HepG2 (cell line): ENCODE results near the gene KIF24. TPM values are rescaled to one million over a fixed set of nuclear protein-coding genes. Genes with fewer than 3 reads are reported as not detected.
A peak's percentile ranks its signal among the peaks of the same experiment; 100 is the strongest.

ENCODE experiments used
- GABPB1 ChIP-seq: IDR thresholded peaks from 2 replicates; pipeline ENCODE4 v1.6.1; 2016; ENCODE audit warnings: mild to moderate bottlenecking, missing genetic modification reagents, moderate library complexity, missing compliant biosample characterization
- HMGXB4 ChIP-seq, 2 experiments: sonication (generic) in 1 of 2; formaldehyde crosslinking in 1 of 2; IDR thresholded peaks; 2 replicates each; pipeline versions ENCODE4 v1.4.0 to v1.6.1; 2018 to 2020; ENCODE audit warnings: missing genetic modification reagents in 2 of 2, borderline replicate concordance in 1 of 2, low read depth in 1 of 2, mild to moderate bottlenecking in 1 of 2, missing biosample characterization in 1 of 2
- HNF1A ChIP-seq, 2 experiments: sonication (generic) in 1 of 2; formaldehyde crosslinking in 1 of 2; IDR thresholded peaks; 2 replicates each; pipeline versions ENCODE4 v1.4.0 to v1.6.1; 2016 to 2020; ENCODE audit warnings: borderline replicate concordance in 1 of 2, low read depth in 1 of 2, mild to moderate bottlenecking in 1 of 2, missing genetic modification reagents in 1 of 2
- KAT7 ChIP-seq: IDR thresholded peaks from 2 replicates; pipeline ENCODE4 v1.6.1; 2018; ENCODE audit warnings: borderline replicate concordance, missing compliant biosample characterization
- KAT8 ChIP-seq: IDR thresholded peaks from 2 replicates; pipeline ENCODE4 v1.6.1; 2016; ENCODE audit warnings: missing genetic modification reagents, missing compliant biosample characterization
- MAZ ChIP-seq, 2 experiments: sonication (generic) in 1 of 2; formaldehyde crosslinking in 1 of 2; IDR thresholded peaks; 2 replicates each; pipeline versions ENCODE4 v1.5.0 to v1.6.1; 2012 to 2020; ENCODE audit warnings: low read depth in 2 of 2, mild to moderate bottlenecking in 2 of 2, borderline replicate concordance in 1 of 2, improper control_type of control experiment in 1 of 2, low read length in 1 of 2, missing genetic modification reagents in 1 of 2, moderate library complexity in 1 of 2
- PBX2 ChIP-seq: IDR thresholded peaks from 2 replicates; pipeline ENCODE4 v1.6.1; 2016; ENCODE audit warnings: control low read depth
- RXRA ChIP-seq: sonication (generic); formaldehyde crosslinking; IDR thresholded peaks from 2 replicates; pipeline ENCODE4 v1.5.1; 2020; ENCODE audit warnings: missing genetic modification reagents
- SMAD3 ChIP-seq: sonication (generic); formaldehyde crosslinking; IDR thresholded peaks from 2 replicates; pipeline ENCODE4 v1.4.0; 2020; ENCODE audit warnings: missing genetic modification reagents
- TBX2 ChIP-seq: sonication (generic); formaldehyde crosslinking; IDR thresholded peaks from 2 replicates; pipeline ENCODE4 v1.5.0; 2020; ENCODE audit warnings: missing genetic modification reagents, mild to moderate bottlenecking, borderline replicate concordance
- TCF12 ChIP-seq, 2 experiments: fragments of 450-650 bp in 1 of 2; sonication (generic) in 1 of 2; formaldehyde crosslinking in 1 of 2; IDR thresholded peaks; 2 replicates each; pipeline versions ENCODE4 v1.6.1 to v1.8.0; 2017 to 2022; ENCODE audit warnings: antibody characterized with exemption in 1 of 2, mild to moderate bottlenecking in 1 of 2, missing genetic modification reagents in 1 of 2, moderate library complexity in 1 of 2
- TFE3 ChIP-seq: IDR thresholded peaks from 2 replicates; pipeline ENCODE4 v1.6.1; 2016
- YEATS2 ChIP-seq: sonication (generic); formaldehyde crosslinking; IDR thresholded peaks from 2 replicates; pipeline ENCODE4 v1.4.0; 2020; ENCODE audit warnings: missing genetic modification reagents, borderline replicate concordance
- ZBTB25 ChIP-seq: IDR thresholded peaks from 2 replicates; pipeline ENCODE4 v1.6.1; 2018; ENCODE audit warnings: missing genetic modification reagents
- ZBTB7B ChIP-seq: sonication (generic); formaldehyde crosslinking; IDR thresholded peaks from 2 replicates; pipeline ENCODE4 v1.4.0; 2020; ENCODE audit warnings: missing genetic modification reagents
- ZNF136 ChIP-seq: sonication (generic); formaldehyde crosslinking; IDR thresholded peaks from 2 replicates; pipeline ENCODE4 v1.8.1; 2022; ENCODE audit warnings: low read depth, mild to moderate bottlenecking, moderate library complexity, missing genetic modification reagents
- ZSCAN9 ChIP-seq: IDR thresholded peaks from 2 replicates; pipeline ENCODE4 v1.6.1; 2016; ENCODE audit warnings: borderline replicate concordance
- polyA plus RNA-seq, 8 experiments: library from polyadenylated mRNA; depleted of rRNA in 3 of 8; stranded (reverse) in 7 of 8; unstranded in 1 of 8; fragments of >200 nt; fragmentation: Illumina TruSeq in 4 of 8; extraction: Trizol in 4 of 8; gene quantifications; 2 replicates each; pipeline versions ENCODE4 v1.2.1 to v1.2.3, GENCODE V29; 2011 to 2016; ENCODE audit warnings: low read depth in 4 of 8, missing spikeins in 1 of 8, mixed read lengths in 1 of 8; ENCODE audit not compliant: insufficient read depth in 1 of 8
- total RNA-seq, 5 experiments: library from RNA; depleted of rRNA; stranded (reverse); fragments of >200 nt; fragmentation: Illumina TruSeq; extraction: Trizol; gene quantifications; 2 replicates each; pipeline ENCODE4 v1.2.3, GENCODE V29; 2016; ENCODE audit warnings: low read depth in 1 of 5

The KIF24 gene
- total and polyA plus RNA-seq, 2 of the 13 experiments (the other 11 are each of a cell fraction or from before 2014, with no cell fraction given): 1.1 to 3.0 TPM

- 0 out of 2 replicates have a peak, but pooled peaks have one; percentile 27 for TF ChIP-seq HNF1A (IDR thresholded peaks at IDR 0.05; ENCODE audit: low read depth)
- TF ChIP-seq HNF1A (CRISPR knock-in tag; IDR thresholded peaks at IDR 0.05; ENCODE audit: borderline replicate concordance): peak; percentile 79; the same call in 1 of the 2 replicates
- peak; percentile 92 for TF ChIP-seq TBX2 (CRISPR knock-in tag)
- TF ChIP-seq TCF12 (IDR thresholded peaks at IDR 0.05): no peak
- TF ChIP-seq TCF12 (CRISPR knock-in tag; IDR thresholded peaks at IDR 0.05): no peak
- TF ChIP-seq HMGXB4 (CRISPR knock-in tag; IDR thresholded peaks at IDR 0.05; ENCODE audit: borderline replicate concordance in 1 of 2, low read depth in 1 of 2): peak; percentile 56 to 62; a peak in 2 of 4 replicates
- TF ChIP-seq ZSCAN9 (CRISPR knock-in tag): 0 out of 2 replicates have a peak, but pooled peaks have one; percentile 48
- TF ChIP-seq SMAD3 (CRISPR knock-in tag): 0 out of 2 replicates have a peak, but pooled peaks have one; percentile 41
- peak; percentile 58; the same call in 1 of the 2 replicates for TF ChIP-seq TFE3 (CRISPR knock-in tag)
- TF ChIP-seq ZNF136 (CRISPR knock-in tag): no peak
- 0 out of 2 replicates have a peak, but pooled peaks have one; percentile 41 for TF ChIP-seq KAT7
- peak; percentile 49; the same call in 1 of the 2 replicates for TF ChIP-seq YEATS2 (CRISPR knock-in tag)
- peak; percentile 21; the same call in 1 of the 2 replicates for TF ChIP-seq GABPB1
- TF ChIP-seq ZBTB7B (CRISPR knock-in tag): peak; percentile 35; the same call in 1 of the 2 replicates
- TF ChIP-seq KAT8: 0 out of 2 replicates have a peak, but pooled peaks have one; percentile 40
- TF ChIP-seq ZBTB25 (CRISPR knock-in tag): 0 out of 2 replicates have a peak, but pooled peaks have one; percentile 46
- peak; percentile 59 for TF ChIP-seq RXRA (CRISPR knock-in tag)
- peak; percentile 66 for TF ChIP-seq PBX2
- TF ChIP-seq MAZ (IDR thresholded peaks at IDR 0.05; ENCODE audit: borderline replicate concordance, low read depth, low read length): no peak
- TF ChIP-seq MAZ (CRISPR knock-in tag; IDR thresholded peaks at IDR 0.05; ENCODE audit: low read depth): peak; percentile 77
Measured at GRCh38 chr9:34374905-34375552, 46.0 kb upstream of the KIF24 start (continued).
